Activated B cell treated with CpG ODN at 0.5 μM for 24 hours (primary cell): ENCODE measurements around the gene GPR183. TPM values are rescaled to one million over a fixed set of nuclear protein-coding genes. Genes with fewer than 3 reads are reported as not detected.

Source experiments
- ATAC-seq: fragments of 200-7000 bp; cut with Tn5 transposase; one replicate; pipeline ENCODE4 v1.10.0; 2021; ENCODE audit warnings: low read depth, mild to moderate bottlenecking, moderate library complexity
- CTCF ChIA-PET: fragments of 350-600 bp; sonication (Branson Sonifier 250); formaldehyde crosslinking; loops from one replicate; lab custom pipeline; 2021; ENCODE audit warnings: antibody characterized with exemption; lab: Charles Lee
- POLR2A ChIA-PET: fragments of 350-600 bp; sonication (Branson Sonifier 250); formaldehyde crosslinking; loops from one replicate; lab custom pipeline; 2021; ENCODE audit warnings: antibody characterized with exemption; lab: Charles Lee
- DNase-seq: peaks from one replicate; pipeline ENCODE4 v3.0.0; 2022
- H3K27ac Mint-ChIP-seq: one replicate; pipeline ENCODE4 v1.8.0; 2020; ENCODE audit warnings: mixed read lengths
- H3K27me3 Mint-ChIP-seq: one replicate; pipeline ENCODE4 v1.8.0; 2021; ENCODE audit warnings: mixed read lengths
- H3K36me3 Mint-ChIP-seq: one replicate; pipeline ENCODE4 v1.8.0; 2021; ENCODE audit warnings: low read depth, mixed read lengths
- H3K4me1 Mint-ChIP-seq: one replicate; pipeline ENCODE4 v1.8.0; 2021; ENCODE audit warnings: mixed read lengths
- H3K4me3 Mint-ChIP-seq: one replicate; pipeline ENCODE4 v1.8.0; 2020; ENCODE audit warnings: mild to moderate bottlenecking, mixed read lengths
- H3K9me3 Mint-ChIP-seq: one replicate; pipeline ENCODE4 v1.8.0; 2020; ENCODE audit warnings: mixed read lengths
- intact Hi-C: fragments of 100-400 bp; cut with micrococcal nuclease; formaldehyde crosslinking; loops from one replicate; pipeline ENCODE4 v1.15.1; 2024
- total RNA-seq: library from RNA; stranded (reverse); gene quantifications from 2 replicates; pipeline ENCODE4 v1.2.3, GENCODE V29; 2022
- TF ChIP-seq, protein P1 (sequence below): fragments of 200-600 bp; IDR thresholded peaks from one replicate; pipeline ENCODE4 v1.8.0; 2022; ENCODE audit warnings: antibody characterized with exemption, mild to moderate bottlenecking

The GPR183 gene
- total RNA-seq, 1 donor from 2014 or later = 84.5 TPM

GRCh38 chr13:99276706-99277105 is 30.5 kb downstream of the GPR183 start:
- ATAC-seq (no peak), DNase-seq (no peak)
- TF ChIP-seq, protein P1, sequence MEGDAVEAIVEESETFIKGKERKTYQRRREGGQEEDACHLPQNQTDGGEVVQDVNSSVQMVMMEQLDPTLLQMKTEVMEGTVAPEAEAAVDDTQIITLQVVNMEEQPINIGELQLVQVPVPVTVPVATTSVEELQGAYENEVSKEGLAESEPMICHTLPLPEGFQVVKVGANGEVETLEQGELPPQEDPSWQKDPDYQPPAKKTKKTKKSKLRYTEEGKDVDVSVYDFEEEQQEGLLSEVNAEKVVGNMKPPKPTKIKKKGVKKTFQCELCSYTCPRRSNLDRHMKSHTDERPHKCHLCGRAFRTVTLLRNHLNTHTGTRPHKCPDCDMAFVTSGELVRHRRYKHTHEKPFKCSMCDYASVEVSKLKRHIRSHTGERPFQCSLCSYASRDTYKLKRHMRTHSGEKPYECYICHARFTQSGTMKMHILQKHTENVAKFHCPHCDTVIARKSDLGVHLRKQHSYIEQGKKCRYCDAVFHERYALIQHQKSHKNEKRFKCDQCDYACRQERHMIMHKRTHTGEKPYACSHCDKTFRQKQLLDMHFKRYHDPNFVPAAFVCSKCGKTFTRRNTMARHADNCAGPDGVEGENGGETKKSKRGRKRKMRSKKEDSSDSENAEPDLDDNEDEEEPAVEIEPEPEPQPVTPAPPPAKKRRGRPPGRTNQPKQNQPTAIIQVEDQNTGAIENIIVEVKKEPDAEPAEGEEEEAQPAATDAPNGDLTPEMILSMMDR = no peak
- no peak overlapping the region for H3K27ac Mint-ChIP-seq
- POLR2A ChIA-PET = no interaction called here
- intact Hi-C loops = no loop called here
- H3K4me1 Mint-ChIP-seq = peaks cover 90% of the 10 kb centered on the region
- H3K4me3 Mint-ChIP-seq = no peak overlapping the region
- CTCF ChIA-PET = interaction anchor here (0.7 to 3.1 kb wide), 4 partner anchors 9 to 163 kb away, joined by 3 to 19 read pairs (median 3); no protein-coding TSS in a partner anchor
- H3K9me3 Mint-ChIP-seq = peaks cover 6% of the 10 kb centered on the region
- no peaks in the 10 kb centered on the region for H3K27me3 Mint-ChIP-seq
- peaks cover 45% of the 10 kb centered on the region for H3K36me3 Mint-ChIP-seq

GRCh38 chr13:99275093-99275469 is 32.1 kb downstream of the GPR183 start:
- no peak overlapping the region for H3K4me3 Mint-ChIP-seq
- intact Hi-C loops = no loop called here
- no peak for ATAC-seq
- peaks cover 36% of the 10 kb centered on the region for H3K36me3 Mint-ChIP-seq
- H3K27me3 Mint-ChIP-seq = no peaks in the 10 kb centered on the region
- H3K4me1 Mint-ChIP-seq = peaks cover 90% of the 10 kb centered on the region
- H3K27ac Mint-ChIP-seq = peak overlapping the region; percentile 25
- TF ChIP-seq, protein P1 = no peak
- ChIA-PET CTCF (interaction anchor here (0.6 to 3.1 kb wide), 6 partner anchors 9 to 161 kb away, joined by 3 to 19 read pairs (median 4); partner anchors contain the start of gene GPR18), POLR2A (interaction anchor here (0.6 to 1.8 kb wide), 4 partner anchors 15 to 151 kb away, joined by 3 to 9 read pairs (median 3); no protein-coding TSS in a partner anchor)
- DNase-seq = no peak
- peaks cover 6% of the 10 kb centered on the region for H3K9me3 Mint-ChIP-seq

- DNase-seq = no peak
- ChIA-PET CTCF (interaction anchor here (10.6 kb wide), 1 partner anchor 164 kb away, joined by 342 read pairs; no protein-coding TSS in a partner anchor), POLR2A (interaction anchor here (0.7 to 1.0 kb wide), 3 partner anchors 9 to 89 kb away, joined by 3 read pairs; partner anchors contain the start of gene GPR18)
- H3K27ac Mint-ChIP-seq = peak overlapping the region; percentile 67
- TF ChIP-seq, protein P1 = no peak
- peaks cover 6% of the 10 kb centered on the region for H3K9me3 Mint-ChIP-seq
- H3K36me3 Mint-ChIP-seq = peaks cover 32% of the 10 kb centered on the region
- no peak overlapping the region for H3K4me3 Mint-ChIP-seq
- no peak for ATAC-seq
- H3K27me3 Mint-ChIP-seq = no peaks in the 10 kb centered on the region
- H3K4me1 Mint-ChIP-seq = peaks cover 81% of the 10 kb centered on the region
- intact Hi-C loops = loop anchor here (5.0 kb wide), 1 partner anchor 339 kb away; no protein-coding TSS in a partner anchor
These were observed 34.1 kb downstream of the GPR183 start for GRCh38 chr13:99273128-99273527.

DNA sequence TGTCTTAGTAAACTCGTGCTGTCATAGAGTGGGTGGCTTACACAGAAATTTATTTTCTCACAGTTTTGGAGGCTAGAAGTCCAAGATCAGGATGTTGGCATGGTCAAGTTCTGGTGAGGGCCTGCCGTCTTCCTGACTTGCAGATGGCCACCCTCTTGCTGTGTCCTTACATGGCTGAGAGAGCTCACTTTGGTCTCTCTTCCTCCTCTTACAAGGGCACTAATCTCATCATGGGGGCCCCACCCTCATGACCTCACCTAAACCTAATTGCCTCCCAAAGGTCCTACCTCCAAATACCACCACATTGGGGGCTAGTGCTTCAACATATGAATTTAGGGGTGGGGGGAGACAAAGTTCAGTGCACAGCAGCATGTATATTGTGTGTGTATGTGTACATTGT is 34.7 kb downstream of the GPR183 start:
- Mint-ChIP-seq H3K4me3 (no peak overlapping the region), H3K9me3 (peaks cover 6% of the 10 kb centered on the region)
- intact Hi-C loops = loop anchor here (5.0 kb wide), 1 partner anchor 340 kb away; no protein-coding TSS in a partner anchor

More for the DNA sequence above, 34.7 kb downstream of the GPR183 start:
- POLR2A ChIA-PET = interaction anchor here (0.8 to 4.0 kb wide), 5 partner anchors 9 to 104 kb away, joined by 3 to 44 read pairs (median 22); partner anchors contain the start of genes GPR18 and GPR183
- Mint-ChIP-seq H3K27ac (peak overlapping the region; percentile 74), H3K4me1 (peaks cover 75% of the 10 kb centered on the region), H3K27me3 (no peaks in the 10 kb centered on the region), H3K36me3 (peaks cover 36% of the 10 kb centered on the region)
- CTCF ChIA-PET = interaction anchor here (1.2 to 10.6 kb wide), 5 partner anchors 25 to 164 kb away, joined by 3 to 342 read pairs (median 43); no protein-coding TSS in a partner anchor
- TF ChIP-seq, protein P1 = no peak
- ATAC-seq (no peak), DNase-seq (no peak)
